Right lobe of liver (tissue), 4 donors: ENCODE results near the gene PELI1.

Experiments
- CTCF ChIP-seq, 4 donors: fragments of 200-600 bp in 3 of 4; fragments of 450-650 bp in 1 of 4; IDR thresholded peaks; one replicate each; pipeline versions ENCODE4 v1.5.1 to v1.8.0; 2016 to 2022; ENCODE audit warnings: antibody characterized with exemption in 4 of 4, mild to moderate bottlenecking in 2 of 4
- POLR2A ChIP-seq: fragments of 450-650 bp; IDR thresholded peaks from one replicate; pipeline ENCODE4 v1.6.1; 2017; ENCODE audit warnings: antibody characterized with exemption, mild to moderate bottlenecking
- donor health status: DM: no; HTN: no; CAD: no.
- donor health status: DM: no; HTN: no; CAD: no.
- donor health status: DM: no; HTN: yes; CAD: no.

- TF ChIP-seq POLR2A = no peak
- TF ChIP-seq CTCF (IDR thresholded peaks at IDR 0.05) = no peak
Measured at GRCh38 chr2:64101141-64101591, 43.1 kb downstream of the PELI1 start.
